HG03457 (cell line): ENCODE data around the gene MAP4K2.

Experiments used
- ATAC-seq: cut with Tn5 transposase; IDR thresholded peaks from one replicate; pipeline ENCODE4 v1.9.1; 2021; ENCODE audit warnings: moderate number of reproducible peaks; ENCODE audit not compliant: unreplicated experiment

MAP4K2 gene

GRCh38 chr11:64757549-64758329, 45.3 kb downstream of the MAP4K2 start:
- ATAC-seq, result no peak

- no peak for ATAC-seq
These were observed 47.2 kb downstream of the MAP4K2 start for GRCh38 chr11:64755681-64756361.

DNA sequence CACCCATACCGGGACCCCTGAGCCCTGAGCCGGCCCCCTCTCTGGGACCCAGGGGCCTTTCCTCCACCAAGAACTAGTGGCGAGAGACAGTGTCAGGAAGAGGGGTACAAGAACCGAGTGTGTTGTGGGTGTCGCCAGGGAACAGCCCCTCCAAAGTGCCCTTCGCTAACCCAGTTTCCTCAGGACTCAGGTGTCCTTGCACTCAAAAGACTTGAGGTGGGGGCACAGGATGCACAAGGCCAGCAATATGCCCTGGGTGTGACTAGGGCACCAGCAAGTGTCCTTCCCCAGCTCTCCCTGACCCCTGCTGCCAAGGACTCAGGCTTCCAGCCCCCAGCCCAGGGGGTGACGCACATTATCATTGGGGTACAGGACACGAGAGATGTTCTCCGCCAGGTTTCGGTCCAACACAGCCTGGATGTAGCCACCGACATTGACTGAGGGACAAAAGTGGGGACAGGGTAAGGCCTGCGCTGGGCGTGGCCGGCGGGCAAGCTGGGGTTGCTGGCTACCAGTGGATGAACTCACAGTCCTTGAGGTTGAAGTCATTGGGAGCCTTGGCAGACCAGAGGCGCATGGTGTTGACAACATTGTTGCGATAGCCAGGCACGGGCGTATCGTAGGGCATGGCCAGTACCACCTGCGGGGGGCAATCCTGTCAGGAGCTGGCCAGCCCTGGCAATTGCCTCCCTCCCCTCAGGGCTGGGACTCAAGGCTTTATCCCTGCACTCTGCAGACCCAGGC, 47.9 kb downstream of the MAP4K2 start:
- no peak for ATAC-seq

- no peak for ATAC-seq
These were observed 48.7 kb downstream of the MAP4K2 start for GRCh38 chr11:64754124-64754918.

DNA sequence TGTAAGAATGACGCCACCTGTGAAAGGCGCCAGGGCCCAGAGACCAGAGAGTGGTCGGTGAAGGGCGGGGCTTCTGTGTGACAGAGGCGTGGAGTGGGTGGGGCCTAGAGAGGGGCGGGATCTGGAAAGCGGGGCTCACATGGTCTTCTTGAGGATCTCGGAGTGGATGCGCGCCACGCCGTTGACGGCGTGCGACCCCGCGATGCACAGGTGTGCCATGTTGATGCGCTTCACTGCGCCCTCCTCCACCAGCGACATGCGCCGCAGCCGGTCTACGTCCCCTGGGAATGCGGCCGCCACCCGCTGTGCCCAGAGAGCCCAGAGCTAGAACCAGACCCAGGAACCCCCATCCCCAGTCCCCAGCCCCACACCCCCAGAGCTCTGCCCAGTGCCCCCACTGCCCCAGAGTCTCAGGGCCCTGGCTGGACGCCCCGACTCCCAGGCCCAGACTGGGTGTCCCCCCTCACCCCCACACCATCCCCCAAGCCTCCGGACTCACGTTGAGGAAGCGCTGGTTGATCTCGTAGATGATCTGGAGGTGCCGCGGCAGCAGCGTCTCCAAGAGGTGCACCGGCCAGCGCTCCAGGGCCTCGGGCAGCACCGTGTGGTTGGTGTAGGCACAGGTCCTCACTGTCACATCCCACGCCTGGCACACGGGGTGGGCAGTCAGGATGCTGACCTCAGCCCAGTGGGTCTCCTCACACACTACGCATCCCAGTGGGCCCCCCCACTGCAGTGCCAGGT, 49.5 kb downstream of the MAP4K2 start:
- ATAC-seq, result no peak

- ATAC-seq, result no peak
These were observed 50.0 kb downstream of the MAP4K2 start for GRCh38 chr11:64753019-64753379.

- no peak for ATAC-seq
These were observed 50.6 kb downstream of the MAP4K2 start for GRCh38 chr11:64752175-64752970.

- no peak for ATAC-seq
These were observed 51.4 kb downstream of the MAP4K2 start for GRCh38 chr11:64751580-64751979.

DNA sequence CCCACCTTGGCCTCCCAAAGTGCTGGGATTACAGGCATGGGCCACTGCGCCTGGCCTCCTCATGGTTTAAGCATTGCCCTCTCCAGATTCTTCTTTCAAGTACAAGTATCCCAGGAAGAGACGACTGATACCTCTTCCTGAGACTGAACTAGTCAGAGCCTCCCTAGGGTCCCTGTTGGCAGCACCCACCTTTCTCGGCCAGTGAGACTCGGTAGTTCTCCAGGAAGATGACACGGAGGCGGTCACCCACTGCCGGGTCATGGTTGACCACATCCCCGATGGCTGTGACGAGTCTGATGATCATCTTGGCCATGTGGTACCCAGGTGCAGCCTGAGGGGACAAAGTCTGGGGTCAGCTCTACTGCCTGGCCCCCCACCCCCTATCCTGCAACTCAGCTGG, 51.9 kb downstream of the MAP4K2 start:
- no peak for ATAC-seq

GRCh38 chr11:64750361-64751054, 52.5 kb downstream of the MAP4K2 start:
- ATAC-seq, result no peak

DNA sequence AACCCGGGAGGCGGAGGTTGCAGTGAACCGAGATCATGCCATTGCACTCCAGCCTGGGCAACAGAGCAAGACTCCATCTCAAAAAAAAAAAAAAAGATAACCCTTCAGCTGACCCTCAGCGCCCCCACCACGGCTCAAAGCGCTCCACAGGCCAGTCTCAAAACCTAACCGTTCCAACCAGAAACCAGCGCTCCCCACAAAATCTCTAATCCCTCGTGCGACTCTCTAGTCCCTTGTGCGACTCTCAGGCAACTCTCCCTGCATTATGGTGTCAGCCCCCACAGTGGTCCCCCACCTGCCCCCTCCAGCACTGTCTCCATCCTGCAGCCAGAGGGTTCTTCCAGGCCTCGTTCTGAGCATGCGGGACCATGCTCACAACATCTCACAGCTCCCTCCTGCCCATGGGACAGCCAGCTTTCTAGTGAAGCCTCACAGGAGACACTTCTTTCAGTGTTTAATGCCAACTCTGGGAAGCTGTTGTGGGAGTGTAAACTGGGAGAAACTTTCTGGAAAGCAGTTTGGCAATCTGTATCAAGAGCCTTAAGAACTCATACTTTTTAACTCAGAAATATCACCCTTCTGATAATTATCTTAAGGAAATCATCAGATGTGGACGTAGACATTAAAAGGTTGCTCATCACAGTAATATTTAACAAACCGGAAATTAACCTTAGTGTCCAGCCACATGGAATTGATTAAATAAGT, 54.9 kb downstream of the MAP4K2 start:
- ATAC-seq, result no peak

DNA sequence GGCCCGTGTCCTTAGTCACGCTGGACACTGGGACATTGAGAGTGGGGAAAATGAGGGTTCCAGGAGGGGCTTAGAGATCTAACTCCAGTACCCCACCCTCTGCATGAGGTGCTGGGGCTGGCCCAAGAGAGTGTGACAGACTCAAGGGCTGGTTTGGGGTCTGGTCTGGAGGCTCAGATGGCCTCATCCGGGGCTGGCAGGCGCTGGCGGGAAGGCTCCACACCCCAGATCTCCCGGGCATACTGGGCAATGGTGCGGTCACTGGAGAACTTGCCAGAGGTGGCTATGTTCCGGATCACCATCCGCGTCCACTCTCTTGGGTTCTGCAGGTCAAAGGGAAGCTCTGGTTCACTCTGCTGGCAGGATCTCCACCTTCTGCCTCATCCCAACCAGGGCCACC, 56.5 kb downstream of the MAP4K2 start:
- no peak for ATAC-seq

DNA sequence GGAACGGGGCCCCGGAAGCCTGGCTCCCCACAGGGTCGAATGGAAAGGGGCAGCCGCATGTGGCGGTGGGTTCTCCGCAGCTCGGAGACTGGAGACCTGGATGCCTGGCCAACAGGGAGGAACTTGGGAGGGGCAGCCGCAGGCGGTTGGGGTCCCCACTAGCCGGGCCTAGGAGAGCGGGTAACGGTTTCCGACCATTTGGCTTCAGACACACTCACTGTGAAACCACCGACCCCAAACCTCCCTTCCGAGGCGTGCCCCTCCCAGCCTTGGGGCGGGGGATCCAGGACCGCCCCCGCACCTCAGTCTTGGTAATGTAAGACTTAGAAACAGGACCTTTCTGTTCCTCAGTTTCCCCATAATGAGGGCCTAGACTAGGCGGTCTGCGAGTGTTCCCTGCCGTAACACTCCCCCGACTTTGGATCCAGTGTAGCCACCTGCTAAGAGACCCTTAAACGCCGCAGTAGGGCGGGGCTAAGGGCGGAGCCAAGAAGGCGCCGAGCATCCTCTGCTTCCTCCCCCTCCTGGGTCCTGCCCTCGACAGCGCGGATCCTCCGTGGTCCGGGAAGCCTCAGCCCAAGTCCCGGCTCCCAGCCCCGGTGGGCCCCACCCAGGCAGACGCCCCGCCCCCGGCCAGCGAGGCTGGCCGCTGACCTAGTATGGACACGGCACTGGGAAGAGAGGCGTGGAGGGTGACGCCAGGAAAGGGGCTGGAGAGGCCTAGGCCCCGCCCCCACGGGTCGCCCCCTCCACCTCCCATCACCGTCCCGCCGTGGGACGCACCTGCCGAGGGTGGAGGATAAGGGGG, 57.3 kb downstream of the MAP4K2 start:
- no peak for ATAC-seq

DNA sequence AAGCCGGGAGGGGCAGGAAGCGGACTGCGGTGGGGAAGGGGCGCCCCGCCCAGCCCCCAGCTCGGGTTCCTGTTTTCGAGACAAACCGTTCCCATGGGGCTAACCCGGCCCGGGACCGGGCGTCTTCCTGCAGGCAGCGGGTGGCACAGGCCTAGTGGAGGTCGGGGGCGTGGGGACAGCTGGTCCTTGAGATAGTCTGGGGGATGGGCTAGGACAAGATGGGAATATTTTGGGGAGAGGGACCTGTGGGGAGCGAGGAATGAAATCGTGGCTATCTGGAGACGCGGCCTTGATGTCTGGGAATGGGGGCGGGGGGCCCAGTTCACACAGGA, 57.9 kb downstream of the MAP4K2 start:
- ATAC-seq, result no peak

GRCh38 chr11:64744544-64745188, 58.3 kb downstream of the MAP4K2 start:
- no peak for ATAC-seq

DNA sequence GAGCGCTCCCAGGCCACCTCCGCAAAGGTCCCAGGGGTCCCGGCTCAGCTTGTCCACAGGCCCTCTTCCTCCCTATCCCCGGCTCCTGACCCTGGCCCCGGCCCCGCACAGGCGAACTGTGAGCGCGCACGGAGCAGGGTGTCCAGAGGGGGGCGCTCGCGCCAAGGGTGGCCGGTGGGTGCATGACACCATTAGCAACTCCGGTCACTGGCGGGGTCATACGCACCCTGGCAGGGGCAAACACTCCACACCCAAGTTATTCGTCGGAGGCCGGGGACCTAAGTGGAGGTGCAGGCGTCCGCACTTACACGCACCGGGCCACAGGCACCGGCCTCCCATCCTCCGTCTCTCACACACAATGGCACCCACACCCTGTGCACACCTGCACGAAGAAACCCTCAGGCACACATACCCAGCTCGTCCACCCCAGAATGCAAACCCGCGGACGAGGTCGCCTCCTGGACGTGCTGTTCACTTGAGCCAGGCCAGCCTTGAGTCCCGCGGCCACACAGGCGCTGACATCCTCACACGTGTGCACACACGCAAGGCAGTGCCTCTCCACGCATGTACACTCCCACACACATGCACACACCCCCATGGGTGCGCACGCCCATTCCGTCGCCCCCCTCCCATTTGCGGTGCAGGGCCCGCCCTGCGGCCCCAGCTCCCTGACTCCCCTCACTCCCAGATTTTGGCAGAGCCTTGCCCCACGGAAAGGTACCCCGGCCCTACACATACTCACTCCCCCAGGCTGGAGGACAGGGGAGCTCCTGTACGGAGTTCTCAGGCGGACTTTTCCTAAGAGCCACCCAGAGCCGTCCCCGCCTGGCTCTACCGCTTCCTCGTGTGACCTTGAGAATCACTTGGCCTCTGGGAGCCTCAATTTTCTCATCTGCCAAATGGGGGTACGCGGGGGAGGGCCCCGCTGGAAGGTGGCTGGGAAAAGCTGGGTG, 59.1 kb downstream of the MAP4K2 start, which contains the start of gene RASGRP2:
RASGRP2 (minus strand) TSS at position 552 of the 953 bp plus-strand sequence. CDS start 1,276 bp downstream, outside the sequence.
- ATAC-seq, result no peak
